SK-N-DZ (cell line): ENCODE measurements around the gene CDH11.

Experiments
- DNase-seq: peaks from one replicate; pipeline ENCODE4 v3.0.0-alpha.2; 2015; ENCODE audit warnings: low spot score

CDH11 gene

DNA sequence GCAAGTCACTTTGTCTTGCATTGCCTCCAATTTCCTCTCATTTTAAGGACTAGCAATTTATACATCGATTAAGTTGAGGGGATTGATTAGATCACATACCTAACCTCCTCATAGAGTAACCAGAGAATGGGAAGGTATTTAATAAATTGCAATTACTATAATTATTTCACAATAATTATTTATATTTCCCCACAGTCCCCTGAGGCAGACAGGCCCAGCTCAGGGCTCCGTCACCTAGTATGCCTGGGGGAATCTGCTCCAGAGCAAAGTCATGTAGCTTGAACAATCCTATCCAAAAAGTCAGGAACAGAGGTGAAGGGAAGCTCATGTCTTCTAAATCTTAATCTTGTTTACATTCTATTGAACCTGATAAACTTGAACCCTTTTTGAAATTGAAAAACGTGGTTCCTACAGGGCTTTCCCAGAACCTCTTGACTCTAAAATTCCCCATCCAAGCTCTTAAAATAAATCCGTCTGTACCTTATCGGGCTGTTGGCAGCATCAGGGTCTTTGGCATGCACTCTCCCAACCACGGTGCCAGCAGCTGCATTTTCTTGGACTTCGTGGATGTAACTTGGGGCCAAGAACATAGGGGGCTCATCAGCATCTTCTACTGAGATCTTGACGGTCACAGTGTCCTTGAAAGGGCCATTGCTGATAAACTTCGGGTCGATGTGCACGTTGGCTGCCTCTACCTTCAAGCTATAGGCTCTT is 140.1 kb downstream of the CDH11 start:
- DNase-seq, result no peak

DNA sequence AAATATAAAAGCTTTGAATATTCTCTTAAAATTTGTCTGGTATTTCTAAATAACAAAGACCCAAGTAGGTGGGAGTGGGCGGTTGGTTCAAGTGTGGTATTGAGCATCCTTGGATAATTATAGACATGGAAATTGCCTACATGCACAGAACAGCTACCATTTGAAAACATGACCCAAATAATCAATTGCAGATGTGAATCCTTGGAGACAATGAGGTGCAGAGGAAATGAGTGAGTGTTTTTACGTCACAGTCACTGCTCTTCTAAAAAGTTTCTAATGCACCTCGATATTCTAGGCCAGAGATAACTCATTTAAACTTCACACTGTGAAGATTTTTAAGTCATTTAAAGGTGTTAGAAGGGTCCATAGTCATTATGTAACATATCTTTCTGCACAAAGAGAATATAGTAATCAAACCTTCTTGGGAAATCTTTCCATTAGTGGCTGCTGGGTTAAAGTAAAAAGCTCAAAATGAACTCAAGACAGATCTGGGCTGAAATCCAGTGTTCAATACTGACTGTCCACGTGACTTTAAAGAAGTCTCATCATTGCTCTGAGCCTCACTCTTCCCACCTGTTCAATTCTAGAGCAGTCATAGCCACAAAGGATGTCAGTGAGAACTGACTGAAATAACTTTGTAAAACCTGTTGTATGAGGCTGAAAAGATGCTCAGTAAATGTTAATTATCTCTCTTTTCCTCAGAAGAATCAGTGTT is 144.5 kb downstream of the CDH11 start:
- no peak for DNase-seq

DNA sequence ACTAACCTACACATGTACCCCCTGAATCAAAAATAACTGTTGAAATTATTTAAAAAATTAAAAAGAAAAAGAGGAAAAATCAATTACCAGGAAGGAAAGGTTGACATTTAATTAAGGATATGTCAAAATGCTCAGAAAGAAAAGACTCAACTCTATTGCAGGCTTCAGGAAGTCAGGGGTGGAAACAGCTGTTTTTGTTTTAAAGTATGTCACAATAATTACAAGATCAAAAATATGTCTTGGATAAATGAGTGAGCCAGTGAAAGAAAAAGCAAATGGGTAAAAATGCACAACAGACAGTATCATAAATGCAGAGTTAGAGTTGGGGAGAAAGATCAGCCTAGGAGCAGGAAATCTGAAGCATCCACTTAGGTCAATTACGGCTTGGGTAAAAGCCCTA is 146.0 kb downstream of the CDH11 start:
- no peak for DNase-seq

DNA sequence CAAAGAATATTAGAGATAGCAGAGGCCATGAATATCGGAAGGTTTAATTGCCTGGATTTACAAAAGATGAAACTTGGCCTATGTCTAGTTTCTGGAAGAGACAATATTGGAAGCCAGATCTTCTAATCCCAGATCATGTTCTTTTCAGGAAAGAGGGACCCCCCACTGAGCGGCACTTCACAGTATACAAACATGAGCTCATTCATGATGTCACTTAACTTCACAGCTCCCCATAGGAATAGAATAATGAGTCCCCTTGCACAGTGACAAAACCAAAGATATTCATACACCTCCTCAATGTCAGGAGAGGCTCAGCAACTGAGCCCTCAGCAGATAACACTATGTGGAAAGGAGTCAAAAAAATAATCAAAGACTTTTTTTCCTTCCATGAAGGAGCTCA is 147.5 kb downstream of the CDH11 start:
- no peak for DNase-seq

DNA sequence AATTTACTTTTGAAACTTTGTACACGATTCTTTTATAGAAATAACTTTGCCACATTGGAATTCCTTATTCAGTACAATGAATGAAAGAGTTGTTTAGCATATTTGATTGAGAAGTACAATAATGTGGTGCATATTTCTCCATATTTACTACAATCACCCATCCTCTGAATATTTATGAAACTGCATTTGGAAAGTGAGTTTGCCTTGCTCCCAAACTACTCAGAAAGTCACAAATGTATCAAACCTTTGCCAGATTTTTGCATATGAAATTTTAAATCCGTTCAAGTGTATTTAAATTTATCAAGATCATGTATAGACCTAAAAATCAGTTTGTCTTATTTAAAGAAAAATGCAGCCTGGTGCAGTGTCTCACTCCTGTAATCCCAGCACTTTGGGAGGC is 148.7 kb downstream of the CDH11 start:
- DNase-seq, result no peak

DNA sequence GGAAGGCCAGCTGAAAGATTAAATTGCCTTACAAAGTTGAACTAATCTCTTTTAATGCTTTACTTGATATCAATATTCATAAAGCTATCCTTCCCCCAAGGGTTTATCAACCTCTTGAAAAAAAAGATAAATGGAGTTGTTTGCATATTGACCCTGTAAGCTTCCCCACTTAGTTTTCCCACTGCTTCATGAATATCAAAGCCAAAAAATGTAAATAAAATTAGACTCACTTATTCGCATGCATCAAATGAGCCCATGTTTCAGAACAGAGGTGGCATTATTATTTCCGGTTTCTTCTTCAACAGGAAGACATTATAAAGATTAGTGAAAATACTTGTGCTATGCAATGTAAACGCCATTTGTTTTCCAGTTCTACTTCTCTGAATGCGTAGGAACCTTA is 150.7 kb downstream of the CDH11 start:
- no peak for DNase-seq

DNA sequence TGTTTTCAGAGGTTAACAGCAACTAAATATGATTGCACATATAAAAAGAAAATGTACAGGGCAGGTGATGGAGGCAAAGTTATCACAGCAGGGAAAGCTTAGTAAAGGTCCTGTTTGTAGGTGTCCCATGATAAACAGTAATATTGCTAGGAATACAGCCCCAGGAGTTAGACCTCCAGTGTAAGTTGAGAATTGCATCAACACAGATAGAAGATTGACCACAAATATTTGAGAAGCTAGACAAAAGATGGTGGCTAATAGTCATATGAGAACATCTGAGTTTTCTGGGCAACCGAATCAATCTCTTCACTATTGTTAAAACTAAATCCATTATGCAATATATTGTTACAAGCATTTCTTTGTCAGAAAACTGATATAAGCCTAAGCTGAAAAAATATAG is 152.6 kb downstream of the CDH11 start:
- no peak for DNase-seq

DNA sequence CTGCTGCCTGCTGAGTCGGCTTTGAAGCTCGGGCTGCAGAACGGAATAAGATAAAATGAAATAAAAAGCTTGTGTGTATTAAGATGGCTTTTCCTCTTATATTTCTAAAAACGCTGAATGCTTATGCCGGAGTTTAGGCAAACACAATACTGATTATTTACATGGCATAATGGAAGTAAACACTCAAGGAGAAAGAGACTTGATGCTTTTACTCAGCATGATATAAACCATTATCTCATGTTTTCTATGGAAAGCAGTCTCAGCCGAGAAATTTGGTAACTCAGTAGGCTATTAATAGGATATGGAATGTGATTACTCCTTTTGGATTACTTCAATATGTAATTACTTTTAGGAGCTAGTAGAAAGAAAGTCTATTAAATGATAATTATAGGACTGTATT is 153.3 kb downstream of the CDH11 start:
- no peak for DNase-seq

DNA sequence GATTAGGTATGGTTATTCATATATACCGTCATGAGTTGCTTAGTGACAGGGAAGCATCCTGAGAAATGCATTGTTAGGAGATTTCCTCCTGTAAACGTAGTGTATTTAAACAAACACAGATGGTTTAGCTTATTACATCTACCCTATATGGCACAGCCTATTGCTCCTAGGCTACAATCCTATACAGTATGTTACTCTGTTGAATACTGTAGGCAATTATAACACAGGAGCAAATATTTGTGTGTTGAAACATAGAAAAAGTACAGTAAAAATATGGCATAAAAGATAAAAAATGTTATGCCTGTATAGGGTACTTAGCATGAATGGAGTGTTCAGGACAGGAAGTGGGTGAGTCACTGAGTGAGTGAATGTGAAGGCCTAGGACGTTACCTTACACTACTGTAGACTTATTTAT is 157.7 kb downstream of the CDH11 start:
- DNase-seq, result no peak

DNA sequence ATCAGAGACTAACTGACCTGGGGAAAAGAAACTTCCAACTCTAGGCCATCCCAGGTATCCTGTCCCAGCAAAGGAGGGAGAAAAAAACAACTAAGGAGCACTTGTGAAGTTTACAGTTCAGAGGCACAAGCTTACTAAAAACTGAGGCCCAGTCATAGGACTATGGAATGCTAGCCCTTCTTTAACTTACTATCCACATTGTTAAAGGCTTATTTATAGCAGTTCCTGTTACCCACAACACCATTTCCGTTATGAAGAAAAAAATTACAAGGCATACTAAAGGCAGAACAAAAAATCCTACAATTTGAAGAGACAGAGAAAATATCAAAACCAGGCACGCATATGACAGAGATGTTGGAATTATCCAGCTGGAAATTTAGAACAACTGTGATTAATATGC is 159.1 kb downstream of the CDH11 start:
- no peak for DNase-seq

DNA sequence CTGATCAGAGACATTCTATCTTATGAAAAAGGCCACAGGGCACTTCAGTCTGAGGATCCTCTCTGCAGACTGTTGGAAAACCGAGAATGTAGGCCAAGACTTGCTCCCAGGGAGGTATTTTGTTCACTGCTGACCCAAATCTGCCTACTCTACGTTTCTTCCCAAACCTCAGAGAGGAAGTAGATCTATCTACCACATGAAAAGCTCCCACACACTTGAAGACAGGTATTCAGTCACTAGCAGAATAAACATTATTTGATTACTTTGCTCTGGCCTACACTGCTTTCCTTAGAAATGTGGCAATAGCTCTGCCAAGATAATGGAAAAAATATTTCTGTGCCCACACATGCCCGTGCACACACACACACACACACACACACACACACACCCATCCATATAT is 164.6 kb downstream of the CDH11 start:
- no peak for DNase-seq

DNA sequence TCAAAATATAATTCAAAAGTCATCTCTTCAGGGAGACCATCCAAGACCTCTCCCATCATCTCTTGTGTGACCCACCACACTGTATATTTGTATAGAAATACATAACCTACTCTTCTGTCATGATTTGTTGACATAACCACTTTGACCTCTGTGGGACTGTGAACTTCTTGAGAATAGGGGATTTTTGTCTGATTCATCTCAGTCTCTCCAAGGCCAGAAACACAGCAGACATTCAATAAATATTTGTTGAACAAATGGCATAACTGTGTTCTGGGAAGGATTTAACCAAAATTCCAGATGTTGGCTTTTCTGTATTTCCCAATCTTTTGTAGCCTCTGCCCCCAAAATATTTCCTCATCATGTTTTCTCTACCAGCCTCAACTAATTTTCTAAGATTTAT is 169.7 kb downstream of the CDH11 start:
- no peak for DNase-seq

DNA sequence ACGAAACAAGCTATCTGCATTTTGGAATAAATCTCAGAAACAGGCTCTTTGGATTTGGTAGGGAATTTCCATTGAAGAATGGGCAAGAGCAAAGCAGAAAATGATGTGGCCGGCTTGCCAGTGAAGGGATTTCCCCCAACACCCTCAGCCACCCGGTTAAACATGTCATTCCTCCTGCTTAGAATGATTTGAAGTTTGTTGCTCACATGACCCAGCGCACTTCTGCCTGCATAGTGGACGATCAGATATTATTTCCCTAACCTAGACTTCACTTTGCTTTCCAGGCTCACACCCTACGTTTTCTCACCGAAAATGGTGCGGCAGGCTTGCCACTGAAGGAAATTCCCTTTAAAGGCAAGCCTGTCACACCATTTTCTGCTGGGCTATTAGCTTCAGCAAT is 170.7 kb downstream of the CDH11 start:
- DNase-seq, result no peak

DNA sequence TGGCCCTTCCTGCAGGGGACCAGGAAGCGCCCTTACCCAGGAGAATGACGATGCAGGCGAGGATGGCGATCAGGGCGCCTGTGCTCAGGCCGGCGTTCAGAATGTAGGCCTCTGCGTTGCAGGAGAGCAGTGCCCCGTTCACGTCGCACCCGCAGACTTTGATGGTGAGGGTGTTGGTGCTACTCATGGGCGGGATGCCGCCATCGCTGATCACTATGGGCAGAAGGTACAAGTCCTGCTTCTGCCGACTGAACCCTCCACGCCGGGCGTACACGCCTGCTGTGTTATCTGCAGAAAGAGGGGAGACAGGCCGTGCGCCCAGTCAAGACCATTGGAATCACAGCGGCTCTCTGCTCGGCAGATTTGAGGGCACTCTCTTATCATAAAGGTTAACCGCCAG is 171.1 kb downstream of the CDH11 start:
- no peak for DNase-seq

DNA sequence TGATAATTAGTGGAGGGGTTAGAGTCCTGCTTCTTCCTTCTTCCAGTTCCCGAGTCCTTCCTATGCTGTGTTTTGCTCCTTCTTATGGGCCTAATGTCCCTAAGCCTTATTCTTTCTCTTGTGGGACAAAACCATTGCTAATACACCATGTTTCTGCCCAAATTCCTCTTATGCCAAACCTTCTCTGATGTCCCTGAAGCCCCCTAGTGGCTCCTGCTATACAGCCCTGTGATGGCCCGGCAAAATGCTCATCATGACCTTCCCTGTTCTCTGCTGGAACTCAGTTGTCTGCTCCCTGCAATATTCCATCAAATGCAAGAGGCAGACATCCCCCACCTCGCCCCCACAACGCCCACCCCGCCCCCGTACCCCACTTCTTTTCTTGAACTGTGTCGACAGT is 171.6 kb downstream of the CDH11 start:
- DNase-seq, result no peak

DNA sequence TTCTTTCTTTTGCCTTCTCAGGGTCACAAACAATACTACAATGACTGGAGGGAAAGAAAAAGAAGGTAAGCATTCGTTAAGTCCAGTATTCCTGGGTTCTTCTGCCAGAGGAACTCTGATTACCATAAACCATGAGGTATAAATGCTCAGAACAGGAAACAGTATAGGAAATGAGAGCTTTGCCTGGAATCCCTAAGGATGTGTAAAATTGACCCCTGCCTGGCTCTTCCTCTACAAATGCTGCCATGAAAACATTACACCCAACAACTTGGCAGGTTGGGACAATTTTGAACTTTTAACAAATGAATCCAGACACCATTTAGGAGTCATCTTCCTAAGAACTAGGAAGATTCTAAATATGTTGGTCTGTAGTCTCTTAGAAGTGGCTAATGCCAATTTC is 173.8 kb downstream of the CDH11 start:
- no peak for DNase-seq

DNA sequence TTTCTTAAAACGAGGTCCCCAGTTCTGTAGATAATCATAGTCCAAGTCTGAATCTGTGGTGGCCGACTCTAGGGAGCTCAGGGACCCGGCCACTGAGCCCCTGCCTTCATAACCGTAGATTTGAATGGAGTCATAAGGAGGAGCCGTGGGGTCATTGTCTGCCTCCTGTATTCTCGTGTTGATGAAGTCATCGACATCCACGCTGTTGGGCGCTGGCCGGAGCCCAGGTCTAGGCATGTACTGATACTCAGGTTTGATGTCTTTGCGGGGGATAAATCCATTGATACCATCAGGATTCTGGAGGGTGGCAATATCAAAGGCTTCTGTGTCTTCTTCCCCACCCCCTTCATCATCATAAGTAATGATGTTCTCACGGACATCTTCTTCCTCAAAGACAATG is 174.2 kb downstream of the CDH11 start:
- no peak for DNase-seq

DNA sequence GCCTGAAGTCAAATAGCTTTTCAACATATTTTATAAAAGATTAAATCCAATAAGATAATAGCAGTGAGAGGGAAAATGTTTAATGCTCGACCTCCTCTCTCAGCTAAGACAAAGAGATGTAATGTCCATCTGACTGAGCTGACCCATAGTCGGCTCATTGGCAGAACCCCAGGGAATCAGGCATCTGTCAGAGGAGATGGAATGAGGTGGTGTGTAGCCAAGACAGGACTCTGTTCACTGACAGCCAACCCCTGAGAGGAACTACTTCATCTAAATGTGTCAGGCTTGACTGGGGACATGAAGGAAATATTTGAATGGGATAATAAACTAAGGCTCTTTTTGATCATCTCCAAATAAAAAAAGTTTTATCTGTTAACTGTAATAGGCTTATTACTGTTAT is 188.0 kb downstream of the CDH11 start:
- DNase-seq, result no peak

DNA sequence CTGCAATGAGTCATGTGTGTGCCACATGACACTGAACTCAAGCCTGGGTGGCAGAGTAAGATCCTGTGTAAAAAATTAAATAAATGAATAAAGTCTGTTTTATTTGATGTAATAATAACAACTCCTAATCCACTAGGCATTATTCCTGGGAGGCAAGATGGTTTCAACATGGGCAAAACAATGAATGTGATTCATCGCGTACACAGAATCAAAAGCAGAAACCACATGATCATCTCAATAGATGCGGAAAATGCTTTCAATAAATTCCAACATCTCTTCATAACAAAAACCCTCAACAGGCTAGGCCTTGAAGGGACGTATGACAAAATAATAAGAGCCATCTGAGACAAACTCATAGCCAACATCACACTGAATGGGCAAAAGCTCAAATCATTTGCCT is 195.4 kb downstream of the CDH11 start:
- no peak for DNase-seq

DNA sequence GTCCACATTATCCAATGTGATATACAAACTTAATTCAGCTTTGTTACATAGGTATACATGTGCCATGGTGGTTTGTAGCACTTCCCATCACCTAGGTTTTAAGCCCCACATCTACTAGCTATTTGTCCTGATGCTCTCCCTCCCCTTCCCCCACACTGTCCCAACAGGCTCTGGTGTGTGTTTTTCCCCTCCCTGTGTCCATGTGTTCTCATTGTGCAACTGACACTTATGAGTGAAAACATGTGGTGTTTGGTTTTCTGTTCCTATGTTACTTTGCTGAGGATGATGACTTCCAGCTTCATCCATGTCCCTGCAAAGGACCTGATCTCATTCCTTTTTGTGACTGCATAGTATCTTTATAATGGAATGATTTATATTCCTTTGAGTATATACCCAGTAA is 196.7 kb downstream of the CDH11 start:
- no peak for DNase-seq

DNA sequence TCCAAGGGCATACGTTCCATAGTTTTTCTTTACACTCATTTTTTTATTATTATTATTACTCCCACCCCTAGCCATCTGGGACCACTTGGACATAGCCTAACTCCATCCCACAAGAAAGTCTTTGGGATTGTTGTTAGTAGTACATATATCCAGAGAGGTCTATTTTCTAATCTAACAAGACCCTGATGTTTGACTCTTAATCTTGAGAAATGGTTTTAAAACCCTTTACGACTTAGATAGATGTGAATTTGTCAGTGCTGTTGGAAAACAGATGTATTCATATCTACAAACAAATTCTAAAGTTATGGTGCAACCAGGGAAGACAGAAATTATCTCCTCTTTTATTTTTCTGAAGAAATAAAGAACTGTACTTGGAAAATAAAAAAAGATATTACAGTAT is 197.8 kb downstream of the CDH11 start:
- DNase-seq, result no peak

DNA sequence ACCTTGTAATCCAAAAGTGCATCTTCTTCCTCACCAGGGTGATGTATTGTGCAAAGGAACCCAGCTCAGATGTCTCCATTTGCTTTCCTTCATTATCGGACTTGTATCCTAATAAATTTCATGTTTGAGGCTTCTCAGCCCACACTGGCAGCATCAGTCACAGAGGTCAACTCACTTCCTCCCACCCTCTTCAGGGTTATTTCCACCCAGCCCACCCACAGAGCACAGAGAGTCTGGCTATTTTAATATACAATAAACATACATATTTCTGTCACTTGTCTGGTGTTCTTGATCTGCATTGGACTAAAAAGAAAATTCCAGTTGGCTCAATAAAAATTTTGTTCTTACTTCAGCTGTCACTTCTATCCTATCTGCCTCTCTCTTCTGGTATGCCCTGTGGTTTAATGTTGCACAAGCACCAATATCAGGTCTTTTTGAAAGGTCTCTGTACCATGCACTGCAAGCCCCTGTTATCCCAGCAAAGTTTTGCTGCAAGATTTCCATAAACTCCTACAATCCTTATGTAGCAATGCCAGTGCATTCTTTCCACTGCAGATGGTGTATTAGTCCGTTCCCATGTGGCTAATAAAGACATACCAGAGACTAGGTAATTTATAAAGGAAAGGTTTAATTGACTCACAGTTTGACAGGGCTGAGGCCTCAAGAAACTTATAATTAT is 201.8 kb downstream of the CDH11 start:
- no peak for DNase-seq

DNA sequence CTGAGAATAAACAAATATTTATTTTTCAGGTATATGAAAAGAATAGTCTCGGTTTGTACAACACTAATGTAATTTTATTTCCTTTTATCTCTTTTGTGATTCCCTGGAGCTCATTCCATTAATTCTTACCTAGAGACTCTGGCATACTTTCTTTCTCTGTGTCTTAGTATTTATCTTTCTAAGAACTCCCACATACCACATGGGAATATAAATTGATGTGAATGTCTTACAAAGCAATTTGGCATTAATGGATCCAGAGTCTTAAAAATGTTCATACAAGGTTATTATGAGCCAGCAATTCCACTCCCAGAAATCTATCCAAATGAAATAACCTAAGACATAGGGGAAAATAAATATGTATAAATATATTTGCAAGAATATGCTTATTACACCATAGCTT is 202.7 kb downstream of the CDH11 start:
- no peak for DNase-seq
